Esophagus squamous epithelium (tissue), 5 donors: Measurements from ENCODE around the gene COL6A5. TPM values are rescaled to one million over a fixed set of nuclear protein-coding genes. Genes with fewer than 3 reads are reported as not detected.

ENCODE experiments used
- DNase-seq: peaks from one replicate; lab custom pipeline; 2025; lab: John Stamatoyannopoulos, UW
- H3K27ac ChIP-seq, 4 donors: fragments of 200-600 bp; sonication (generic); one replicate each; pipeline ENCODE4 v1.5.1; 2016 to 2019; ENCODE audit warnings: mild to moderate bottlenecking in 1 of 4
- H3K27me3 ChIP-seq, 4 donors: fragments of 200-600 bp; sonication (generic); 1 replicate in 3 of 4; 2 replicates in 1 of 4; pipeline versions ENCODE4 v1.5.1 to v1.6.0; 2017 to 2021; ENCODE audit warnings: antibody characterized with exemption in 1 of 4
- H3K36me3 ChIP-seq, 3 donors: fragments of 200-600 bp; sonication (generic); one replicate each; pipeline ENCODE4 v1.5.1; 2016 to 2019
- H3K4me1 ChIP-seq, 3 donors: fragments of 200-600 bp; sonication (generic); one replicate each; pipeline ENCODE4 v1.5.1; 2017 to 2019
- H3K4me3 ChIP-seq, 4 donors: fragments of 200-600 bp; sonication (generic); 1 replicate in 3 of 4; 2 replicates in 1 of 4; pipeline ENCODE4 v1.5.1; 2016 to 2019; ENCODE audit warnings: mild to moderate bottlenecking in 2 of 4, moderate library complexity in 1 of 4
- H3K9me3 ChIP-seq, 3 donors: fragments of 200-600 bp; sonication (generic); one replicate each; pipeline ENCODE4 v1.5.1; 2016 to 2019
- POLR2A ChIP-seq, 4 donors: fragments of 450-650 bp; IDR thresholded peaks; one replicate each; pipeline ENCODE4 v1.6.1; 2017; ENCODE audit warnings: antibody characterized with exemption in 4 of 4, mild to moderate bottlenecking in 4 of 4, moderate library complexity in 3 of 4
- WGBS, 2 donors: methylation state at CpG; one replicate each; pipeline ENCODE4 v1.1.5; 2018; 5-methylcytosine and 5-hydroxymethylcytosine counted together
- intact Hi-C: fragments of 100-400 bp; cut with DNase I; formaldehyde crosslinking; loops from one replicate; pipeline ENCODE4 v1.15.0; 2022
- total RNA-seq, 4 donors: library from RNA; depleted of rRNA; stranded (reverse); fragments of >200 nt; gene quantifications; one replicate each; pipeline ENCODE4 v1.1.0, GENCODE V29; 2016
- TF ChIP-seq, protein P1 (sequence below), 6 experiments: fragments of 450-650 bp in 4 of 6; fragments of 200-600 bp in 2 of 6; sonication (generic) in 2 of 6; IDR thresholded peaks; one replicate each; pipeline ENCODE4 v1.5.1; 2016 to 2019; ENCODE audit warnings: antibody characterized with exemption in 6 of 6, mild to moderate bottlenecking in 4 of 6, moderate library complexity in 4 of 6
- donor health status: DM: yes; HTN: yes; CAD: no.

The COL6A5 gene
- total RNA-seq, 4 donors from 2014 or later, result 0.11 to 0.76 (median 0.20) TPM

DNA sequence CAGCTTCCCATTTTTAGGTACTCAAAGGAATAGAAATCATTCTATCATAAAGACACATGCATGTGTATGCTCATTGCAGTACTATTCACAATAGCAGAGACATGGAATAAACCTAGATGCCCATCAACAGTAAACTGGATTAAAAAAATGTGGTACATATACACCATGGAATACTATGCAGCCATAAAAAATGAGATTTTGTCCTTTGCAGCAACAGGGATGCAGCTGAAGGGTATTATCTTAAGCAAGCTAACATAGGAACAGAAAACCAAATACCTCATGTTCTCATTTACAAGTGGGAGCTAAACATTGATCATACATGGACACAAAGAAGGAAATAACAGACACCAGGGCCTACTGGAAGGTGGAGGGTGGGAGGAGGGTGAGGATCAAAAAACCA is 33.1 kb upstream of the COL6A5 start:
- intact Hi-C loops, result no loop called here
- Histone ChIP-seq H3K27ac (no peak overlapping the region), H3K4me1 (no peaks in the 10 kb centered on the region), H3K9me3 (no peaks in the 10 kb centered on the region), H3K36me3 (no peaks in the 10 kb centered on the region), H3K27me3 (no peaks in the 10 kb centered on the region), H3K4me3 (no peak overlapping the region)
- no peak for DNase-seq
- no peak for TF ChIP-seq POLR2A (IDR thresholded peaks at IDR 0.05)
- TF ChIP-seq, protein P1, sequence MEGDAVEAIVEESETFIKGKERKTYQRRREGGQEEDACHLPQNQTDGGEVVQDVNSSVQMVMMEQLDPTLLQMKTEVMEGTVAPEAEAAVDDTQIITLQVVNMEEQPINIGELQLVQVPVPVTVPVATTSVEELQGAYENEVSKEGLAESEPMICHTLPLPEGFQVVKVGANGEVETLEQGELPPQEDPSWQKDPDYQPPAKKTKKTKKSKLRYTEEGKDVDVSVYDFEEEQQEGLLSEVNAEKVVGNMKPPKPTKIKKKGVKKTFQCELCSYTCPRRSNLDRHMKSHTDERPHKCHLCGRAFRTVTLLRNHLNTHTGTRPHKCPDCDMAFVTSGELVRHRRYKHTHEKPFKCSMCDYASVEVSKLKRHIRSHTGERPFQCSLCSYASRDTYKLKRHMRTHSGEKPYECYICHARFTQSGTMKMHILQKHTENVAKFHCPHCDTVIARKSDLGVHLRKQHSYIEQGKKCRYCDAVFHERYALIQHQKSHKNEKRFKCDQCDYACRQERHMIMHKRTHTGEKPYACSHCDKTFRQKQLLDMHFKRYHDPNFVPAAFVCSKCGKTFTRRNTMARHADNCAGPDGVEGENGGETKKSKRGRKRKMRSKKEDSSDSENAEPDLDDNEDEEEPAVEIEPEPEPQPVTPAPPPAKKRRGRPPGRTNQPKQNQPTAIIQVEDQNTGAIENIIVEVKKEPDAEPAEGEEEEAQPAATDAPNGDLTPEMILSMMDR (IDR thresholded peaks at IDR 0.05), result no peak

DNA sequence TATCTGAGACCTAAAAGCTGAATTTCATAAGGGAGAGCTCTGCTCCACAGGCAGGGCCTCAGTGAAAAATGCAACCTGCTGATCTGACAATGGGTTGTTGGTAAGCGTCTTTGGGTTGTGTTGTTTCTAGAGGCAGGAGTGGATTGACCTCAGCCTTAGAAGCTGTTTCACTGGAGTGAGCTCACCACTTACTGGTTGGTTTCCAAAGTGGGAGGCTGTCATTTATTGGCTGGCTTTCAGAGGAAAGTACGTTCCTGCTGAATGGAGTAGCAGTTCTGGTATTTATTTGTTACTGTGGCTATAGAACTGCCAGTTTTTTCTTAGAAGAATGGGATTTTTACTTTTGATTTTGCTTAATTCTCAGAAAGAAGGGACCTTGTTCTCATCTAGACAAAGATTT is 29.3 kb upstream of the COL6A5 start:
- Histone ChIP-seq H3K27ac (peak overlapping the region in 1 of 4 donors; percentile 16), H3K27me3 (no peaks in the 10 kb centered on the region), H3K9me3 (no peaks in the 10 kb centered on the region), H3K4me3 (no peak overlapping the region), H3K4me1 (no peaks in the 10 kb centered on the region), H3K36me3 (no peaks in the 10 kb centered on the region)
- TF ChIP-seq, protein P1 (IDR thresholded peaks at IDR 0.05), result no peak
- TF ChIP-seq POLR2A (IDR thresholded peaks at IDR 0.05), result no peak
- DNase-seq, result no peak
- WGBS, 2 donors, result 31 to 47% methylated on average over 2 of the region's 2 CpGs
- intact Hi-C loops, result no loop called here

DNA sequence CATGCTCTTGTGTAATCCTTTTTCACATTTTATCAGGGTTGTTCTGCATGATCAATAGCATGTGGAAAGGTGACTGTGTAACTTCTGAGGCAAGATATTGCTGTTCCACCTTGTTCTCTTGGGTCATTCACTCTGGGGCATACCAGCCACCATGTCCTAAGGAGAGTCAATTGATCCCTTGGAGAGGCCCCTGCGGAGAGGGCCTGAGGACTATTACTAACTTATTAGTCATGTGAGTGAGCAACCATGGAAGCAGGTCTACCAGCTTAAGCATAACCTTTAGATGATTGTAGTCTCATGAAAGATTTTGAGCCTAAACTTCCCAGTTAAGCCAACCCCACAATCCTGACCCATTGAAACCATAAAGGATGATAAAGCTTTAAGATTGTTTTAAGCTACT is 22.0 kb upstream of the COL6A5 start:
- H3K4me1 ChIP-seq, result no peaks in the 10 kb centered on the region
- intact Hi-C loops, result no loop called here
- H3K36me3 ChIP-seq, result no peaks in the 10 kb centered on the region
- H3K4me3 ChIP-seq, result no peak overlapping the region
- H3K27ac ChIP-seq, result no peak overlapping the region
- no peak for DNase-seq
- WGBS, 2 donors, result 50% methylated on average over 1 of the region's 1 CpG; no CpG with 5 or more reads in 1 of the 2 donors
- no peaks in the 10 kb centered on the region for H3K9me3 ChIP-seq
- TF ChIP-seq, protein P1 (IDR thresholded peaks at IDR 0.05), result no peak
- no peak for TF ChIP-seq POLR2A (IDR thresholded peaks at IDR 0.05)
- H3K27me3 ChIP-seq, result no peaks in the 10 kb centered on the region

DNA sequence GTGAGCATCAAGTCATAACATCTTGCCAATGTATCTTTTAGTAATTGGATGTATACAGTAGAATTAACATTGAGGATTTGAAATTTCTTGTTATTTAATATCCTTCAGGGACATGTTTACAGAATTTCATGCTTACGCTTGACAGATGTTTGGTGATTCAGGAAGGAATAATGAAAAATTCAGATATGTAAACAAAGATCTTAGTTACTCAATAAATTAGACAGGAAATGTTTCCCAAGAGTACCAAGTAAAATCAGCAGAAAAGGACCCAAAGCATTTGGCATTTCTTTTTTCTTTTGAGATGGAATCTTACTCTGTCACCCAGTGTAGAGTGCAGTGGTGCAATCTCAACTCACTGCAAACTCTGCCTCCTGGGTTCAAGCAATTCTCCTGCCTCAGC is 4.7 kb upstream of the COL6A5 start:
- DNase-seq, result no peak
- Histone ChIP-seq H3K36me3 (no peaks in the 10 kb centered on the region), H3K27ac (peak overlapping the region in 1 of 4 donors; percentile 21), H3K9me3 (peaks cover 0 to 12% (median 0%) of the 10 kb centered on the region in 3 donors), H3K27me3 (peaks cover 0 to 18% (median 2%) of the 10 kb centered on the region in 4 donors), H3K4me3 (no peak overlapping the region), H3K4me1 (peaks cover 0 to 6% (median 0%) of the 10 kb centered on the region in 3 donors)
- intact Hi-C loops, result no loop called here
- WGBS, 2 donors, result 52 to 72% methylated on average over 1 of the region's 1 CpG
- no peak for TF ChIP-seq POLR2A (IDR thresholded peaks at IDR 0.05)
- TF ChIP-seq, protein P1 (IDR thresholded peaks at IDR 0.05), result no peak

DNA sequence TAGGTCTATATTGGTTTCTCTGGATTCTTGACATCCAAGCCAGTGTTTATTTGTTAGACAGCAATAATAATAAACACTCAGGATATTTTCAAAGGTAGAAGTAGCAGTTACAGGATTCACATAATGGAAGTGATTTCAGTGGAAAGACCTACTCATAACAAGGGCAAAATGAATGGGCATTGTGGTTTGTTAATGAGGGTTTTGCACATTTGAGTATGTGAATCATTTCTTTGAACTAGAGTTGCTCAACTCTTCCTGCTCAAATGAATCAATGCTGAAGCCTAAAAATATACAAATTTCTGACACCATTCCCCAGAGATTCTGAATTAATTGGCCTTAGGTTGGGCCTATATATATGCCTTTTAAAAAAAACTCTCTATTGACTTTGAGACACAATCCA is 4.1 kb upstream of the COL6A5 start:
- no peak for DNase-seq
- Histone ChIP-seq H3K9me3 (peaks cover 0 to 12% (median 0%) of the 10 kb centered on the region in 3 donors), H3K4me3 (no peak overlapping the region), H3K27ac (peak overlapping the region in 2 of 4 donors; percentile 21 to 22), H3K27me3 (peaks cover 0 to 24% (median 2%) of the 10 kb centered on the region in 4 donors), H3K36me3 (no peaks in the 10 kb centered on the region), H3K4me1 (peaks cover 0 to 8% (median 0%) of the 10 kb centered on the region in 3 donors)
- no peak for TF ChIP-seq POLR2A (IDR thresholded peaks at IDR 0.05)
- TF ChIP-seq, protein P1 (IDR thresholded peaks at IDR 0.05), result no peak
- intact Hi-C loops, result no loop called here
